NK-92 treated with Interleukin-12 subunit alpha and Interleukin-12 subunit beta, amount 100 ng/mL, for 24 hours (cell line): Measurements from ENCODE around the gene EPHB3.

Source experiments
- DNase-seq: peaks from one replicate; lab custom pipeline; 2025; lab: John Stamatoyannopoulos, UW

Gene EPHB3

DNA sequence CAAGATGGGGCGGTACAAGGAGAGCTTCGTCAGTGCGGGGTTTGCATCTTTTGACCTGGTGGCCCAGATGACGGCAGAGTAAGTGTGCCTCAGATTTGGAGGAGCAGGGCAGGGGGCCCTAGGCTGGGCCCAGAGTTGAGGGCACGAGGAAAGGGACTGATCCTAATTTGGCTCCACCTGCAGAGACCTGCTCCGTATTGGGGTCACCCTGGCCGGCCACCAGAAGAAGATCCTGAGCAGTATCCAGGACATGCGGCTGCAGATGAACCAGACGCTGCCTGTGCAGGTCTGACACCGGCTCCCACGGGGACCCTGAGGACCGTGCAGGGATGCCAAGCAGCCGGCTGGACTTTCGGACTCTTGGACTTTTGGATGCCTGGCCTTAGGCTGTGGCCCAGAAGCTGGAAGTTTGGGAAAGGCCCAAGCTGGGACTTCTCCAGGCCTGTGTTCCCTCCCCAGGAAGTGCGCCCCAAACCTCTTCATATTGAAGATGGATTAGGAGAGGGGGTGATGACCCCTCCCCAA lies 19.8 kb downstream of the EPHB3 start:
- DNase-seq = no peak

DNA sequence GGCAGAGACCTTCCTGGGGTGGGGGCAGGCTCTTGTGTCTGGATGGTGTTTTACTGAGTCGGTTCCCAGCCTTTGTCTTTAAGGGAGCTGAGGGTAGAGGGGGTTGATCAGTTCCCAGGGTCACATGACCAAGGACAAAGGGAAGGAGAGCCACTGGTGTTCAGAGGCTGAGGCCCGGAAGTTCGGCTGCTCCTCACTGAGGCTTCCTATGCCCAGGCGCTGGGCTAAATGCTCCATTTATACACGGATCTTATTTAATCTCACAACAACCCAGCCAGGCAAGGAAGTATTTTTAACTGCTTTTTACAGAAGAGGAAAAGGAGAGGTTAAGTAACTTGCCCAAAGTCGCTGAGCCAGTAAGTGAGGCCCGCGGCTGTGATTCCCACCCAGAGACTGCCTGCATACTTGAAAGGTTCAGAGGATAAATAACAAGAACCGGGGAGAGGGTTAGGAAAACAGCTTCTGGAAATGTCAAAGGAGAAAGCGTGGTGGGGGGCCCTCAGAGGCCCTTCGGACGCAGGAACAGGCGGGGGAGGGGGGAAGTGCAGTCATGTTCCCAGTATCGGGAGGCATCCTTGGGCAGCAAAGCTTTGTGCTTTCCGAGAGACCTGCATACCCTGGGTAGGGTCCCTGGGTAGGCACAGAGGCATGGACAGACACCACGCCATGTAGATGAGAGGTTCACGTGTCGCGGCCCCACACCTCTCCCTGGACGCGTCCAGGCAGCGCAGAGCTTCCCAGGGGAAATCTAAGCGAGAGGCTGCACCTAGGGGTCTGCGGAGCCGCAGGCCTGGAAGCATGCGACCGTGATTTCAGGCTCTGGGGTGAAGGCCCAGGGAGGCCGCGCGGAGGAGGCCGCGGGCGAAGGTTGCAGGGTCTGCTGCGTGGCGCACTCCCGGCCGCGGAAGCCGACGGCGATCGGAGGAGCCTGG lies 21.3 kb downstream of the EPHB3 start:
- DNase-seq = no peak

DNA sequence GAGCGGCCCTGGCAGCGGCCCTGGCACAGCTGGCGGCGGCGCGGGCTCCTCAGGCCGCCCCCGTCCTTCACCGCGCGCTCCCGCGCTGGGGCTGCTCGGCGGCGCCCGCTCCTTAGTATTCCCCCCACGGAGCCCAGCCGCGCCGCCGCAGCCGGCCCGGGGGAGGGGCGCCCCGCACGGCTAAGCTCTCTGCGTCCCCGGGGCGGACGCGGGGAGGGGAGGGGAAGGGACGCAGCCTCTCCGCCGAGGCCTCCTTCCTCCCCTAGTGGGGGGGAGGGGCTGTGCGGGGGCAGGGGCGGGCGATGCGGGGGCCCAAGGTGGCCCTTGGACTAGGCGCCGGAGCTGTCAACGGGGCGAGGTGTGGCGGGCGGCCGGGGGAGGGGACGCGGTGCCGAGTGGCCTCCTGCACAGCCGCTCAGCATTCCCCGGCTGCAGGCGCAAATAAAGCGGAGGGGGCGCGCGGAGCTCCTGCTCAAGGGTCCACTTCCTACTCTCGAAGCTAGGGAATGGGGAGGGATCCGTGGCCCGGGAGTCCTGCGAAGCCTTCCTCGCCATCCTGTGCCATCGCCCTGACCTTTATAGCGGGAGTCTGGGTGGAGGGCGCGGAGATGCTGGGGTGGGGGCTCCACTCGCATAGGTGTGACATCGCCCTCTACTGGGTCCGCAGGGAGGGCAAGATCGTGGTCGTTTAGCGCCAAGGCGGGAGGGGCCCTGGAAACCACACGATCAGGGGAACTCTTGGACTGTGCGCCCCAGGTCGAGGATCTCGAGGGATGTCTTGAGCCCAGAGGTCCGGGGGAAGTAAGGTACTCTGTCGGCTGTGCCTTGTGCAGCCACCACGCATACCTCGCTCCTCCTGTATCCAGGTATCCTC lies 22.2 kb downstream of the EPHB3 start:
- no peak for DNase-seq

DNA sequence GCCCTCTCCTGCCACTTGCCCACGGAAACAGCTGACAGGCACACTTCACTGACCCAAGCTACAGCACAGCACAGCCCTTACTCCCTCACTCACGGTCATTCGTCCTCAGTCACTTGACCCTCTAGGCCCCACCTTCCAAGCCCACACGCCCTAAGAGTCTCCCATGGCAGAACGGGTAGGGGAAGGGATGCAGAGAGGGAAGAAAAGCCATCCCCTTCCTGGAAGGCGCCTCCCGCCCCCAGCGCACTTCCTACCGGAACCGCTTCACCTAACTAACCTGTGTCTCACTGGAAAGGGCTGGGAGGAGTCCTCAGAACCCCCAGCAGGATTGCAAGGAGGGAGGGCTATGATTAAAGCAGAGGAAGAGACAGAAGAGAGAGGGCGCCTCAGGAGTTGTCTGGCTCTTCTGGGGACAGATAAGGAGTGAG lies 22.9 kb downstream of the EPHB3 start:
- DNase-seq = no peak

DNA sequence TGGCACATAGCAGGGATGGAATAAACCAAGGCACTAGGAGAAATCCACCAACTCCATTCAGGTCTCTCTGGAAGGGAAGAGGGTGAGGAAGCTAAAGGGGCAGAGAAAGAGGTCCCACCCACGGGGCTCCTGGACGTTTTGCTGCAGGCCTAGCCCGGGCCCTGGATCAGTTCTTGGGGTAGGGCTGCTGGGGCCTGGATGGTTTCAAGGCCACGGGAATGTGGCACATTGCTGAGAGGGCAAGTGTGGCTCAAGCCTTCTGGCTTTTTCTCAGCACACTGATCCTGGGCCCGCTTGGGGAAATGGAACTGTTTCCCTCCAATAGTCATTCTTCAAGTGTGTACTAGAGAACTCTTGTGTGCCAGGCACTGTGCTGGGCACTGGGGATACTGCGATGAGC lies 24.0 kb downstream of the EPHB3 start:
- no peak for DNase-seq

DNA sequence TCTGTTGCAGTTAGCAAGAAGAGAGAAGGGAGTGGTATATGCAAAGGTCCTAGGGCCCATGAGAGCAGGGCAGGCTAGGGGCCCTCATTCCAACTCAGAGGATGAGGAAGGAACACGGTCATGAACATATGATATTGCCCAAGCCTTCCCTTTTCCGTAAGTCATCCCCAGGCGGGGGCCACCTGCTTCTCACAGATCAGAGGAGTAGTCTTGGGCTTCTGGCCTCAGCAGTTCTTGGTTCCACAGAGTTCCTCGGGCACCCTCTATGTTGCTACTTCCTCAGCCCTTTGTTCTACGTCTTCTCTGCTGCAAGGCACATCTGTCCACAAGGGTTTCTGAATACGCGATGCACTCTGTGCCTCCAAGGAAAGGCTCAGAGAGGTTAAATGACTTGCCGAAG lies 25.3 kb downstream of the EPHB3 start:
- no peak for DNase-seq

DNA sequence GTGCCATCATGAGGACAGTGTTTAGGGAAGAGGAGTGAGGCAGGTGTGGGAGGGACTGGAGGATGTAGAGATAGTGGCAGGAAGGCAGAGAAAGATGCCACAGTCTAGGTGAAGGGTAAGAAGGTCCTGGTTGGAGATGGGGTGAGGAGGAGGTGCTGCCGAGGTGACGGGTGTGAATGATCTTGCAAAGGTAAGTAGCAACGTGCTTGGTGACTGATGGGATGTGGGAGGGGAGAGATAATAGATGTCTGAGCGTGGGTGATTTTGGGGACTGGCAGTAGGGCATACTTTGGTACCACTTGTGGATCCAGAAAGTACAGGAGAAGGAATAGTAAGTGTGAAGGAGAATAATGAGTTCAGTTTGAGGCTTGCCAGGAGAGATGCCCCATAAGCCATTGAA lies 27.2 kb downstream of the EPHB3 start:
- no peak for DNase-seq

DNA sequence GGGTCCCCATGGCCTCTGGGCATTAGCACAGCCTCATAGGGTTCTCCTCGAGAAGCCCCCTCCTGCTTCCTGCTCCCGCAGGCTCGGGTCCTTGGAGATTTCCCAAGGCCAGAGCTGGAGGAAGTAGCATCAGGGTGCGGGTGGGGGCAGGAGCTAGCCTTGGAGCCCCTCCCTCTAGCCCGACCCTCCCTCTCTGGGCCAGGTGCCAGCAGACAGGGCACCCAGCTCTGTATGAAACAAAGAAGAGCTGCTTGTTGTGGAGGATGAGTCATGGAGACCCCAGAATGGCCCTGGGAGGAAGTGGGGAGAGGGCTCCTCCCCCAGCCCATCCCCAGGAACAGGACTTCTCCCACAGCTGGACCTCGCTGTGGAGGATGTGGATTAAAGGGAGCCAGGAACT lies 29.2 kb downstream of the EPHB3 start:
- DNase-seq = no peak

DNA sequence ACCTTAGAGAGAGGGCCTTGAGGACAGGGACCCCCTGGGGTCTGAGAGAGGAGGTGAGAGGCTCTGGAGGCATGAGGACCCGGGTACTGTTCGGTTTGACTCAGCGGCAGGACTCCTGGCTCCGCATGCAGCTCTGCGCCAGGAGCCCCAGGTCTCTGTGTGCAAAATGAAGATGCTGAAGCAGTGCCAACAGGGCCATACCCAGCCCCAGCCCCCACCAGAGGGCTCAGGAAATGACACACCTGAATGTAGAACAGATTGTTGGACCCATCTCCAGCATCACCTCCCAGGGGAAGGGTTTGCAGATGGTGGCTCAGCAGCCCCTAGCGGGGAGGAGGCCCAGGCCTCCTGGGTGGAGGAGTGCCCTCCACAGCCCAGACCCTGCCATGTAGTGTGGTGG lies 30.2 kb downstream of the EPHB3 start:
- no peak for DNase-seq

DNA sequence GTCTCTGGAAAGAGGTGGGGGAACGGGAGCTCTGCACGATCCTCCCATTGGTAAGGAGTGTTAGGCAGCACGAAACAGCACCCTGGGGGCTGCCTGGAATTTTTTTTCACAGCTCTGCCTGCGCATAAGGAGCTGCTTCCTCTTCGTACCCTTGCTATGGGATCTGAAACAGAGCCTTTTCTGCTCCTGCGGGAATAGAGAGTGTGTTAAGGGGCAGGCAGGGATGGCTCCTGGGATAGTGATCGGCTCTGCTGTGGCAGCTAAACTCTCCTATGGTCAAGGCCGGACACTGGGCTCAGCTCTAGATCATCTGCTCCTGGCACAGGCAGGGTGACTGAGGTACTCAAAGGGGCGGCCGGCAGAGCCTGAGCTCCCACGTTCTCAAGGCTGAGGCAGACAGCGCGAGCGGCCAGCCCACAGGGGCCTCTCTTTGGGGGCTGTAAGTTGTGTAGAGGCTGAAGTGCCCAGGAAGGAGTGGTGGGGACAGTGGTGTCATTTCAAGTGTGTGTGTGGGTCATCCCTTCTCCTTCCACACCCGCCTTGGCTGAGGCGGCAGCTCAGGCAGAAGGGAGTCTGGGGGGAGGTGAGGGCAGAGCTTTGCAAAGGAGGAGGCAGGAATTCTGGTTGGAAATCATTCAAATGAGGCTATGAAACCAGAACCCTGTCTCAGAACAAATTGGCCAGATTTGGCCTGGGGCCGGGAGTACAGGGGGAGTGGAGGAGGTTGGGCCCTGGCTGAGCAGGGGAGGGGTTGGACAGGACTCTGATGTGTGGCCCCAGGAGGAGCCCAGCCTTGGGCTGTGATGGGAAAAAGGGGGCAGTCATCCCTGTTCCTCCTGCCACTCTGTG lies 31.0 kb downstream of the EPHB3 start:
- DNase-seq = no peak

DNA sequence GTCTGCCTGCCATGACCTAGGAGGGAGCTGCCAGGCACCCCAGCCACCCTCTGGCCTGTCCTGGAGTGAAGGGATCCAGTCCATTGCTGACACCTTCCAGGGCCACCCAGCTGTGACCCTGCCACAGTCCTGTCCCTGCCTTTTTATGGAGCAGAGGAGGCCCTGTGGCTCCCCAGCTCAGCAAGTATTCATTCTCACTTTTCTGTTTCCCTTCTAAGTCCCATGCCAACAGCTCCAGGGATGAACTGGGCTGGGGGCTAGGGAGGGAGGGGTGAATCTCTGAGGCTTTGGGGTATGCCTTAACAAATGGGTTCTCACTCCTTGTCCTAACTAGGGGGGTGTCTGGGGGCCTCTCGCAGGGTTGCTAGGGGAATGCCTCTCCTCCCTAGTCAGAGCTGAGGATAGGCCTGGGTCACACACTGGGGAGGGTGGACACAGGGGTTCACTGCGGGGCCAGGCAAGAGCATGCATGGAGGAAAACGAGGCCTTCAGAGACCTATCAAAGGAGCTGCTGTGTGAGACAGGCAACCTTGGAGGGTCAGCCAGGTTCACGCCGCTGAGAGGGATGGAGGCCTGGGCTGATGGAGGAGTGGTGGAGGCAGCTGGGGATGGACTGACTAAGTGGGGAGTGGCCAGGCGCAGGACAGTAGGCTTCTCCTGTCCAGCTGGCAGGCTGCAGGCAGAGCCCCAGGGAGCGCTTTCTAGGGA lies 31.8 kb downstream of the EPHB3 start:
- no peak for DNase-seq

DNA sequence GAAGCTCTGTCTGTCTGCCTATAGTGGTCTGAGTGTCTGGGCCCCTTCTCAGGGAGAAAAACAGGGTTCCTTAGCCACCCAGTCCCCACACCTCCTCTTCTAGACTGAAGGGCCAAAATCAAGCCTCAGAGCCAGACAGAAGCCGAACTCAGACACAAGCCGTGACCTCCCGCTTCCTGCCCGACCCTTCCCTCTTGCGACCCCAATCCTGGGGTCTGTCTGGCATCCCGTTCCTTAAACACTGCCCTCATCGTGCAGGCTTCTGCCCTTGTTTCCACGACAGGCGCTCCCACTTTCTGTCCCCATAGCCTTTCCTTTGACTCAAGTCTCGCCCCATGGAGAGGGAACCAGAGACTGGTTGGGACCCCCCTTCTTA lies 32.3 kb downstream of the EPHB3 start:
- DNase-seq = no peak

DNA sequence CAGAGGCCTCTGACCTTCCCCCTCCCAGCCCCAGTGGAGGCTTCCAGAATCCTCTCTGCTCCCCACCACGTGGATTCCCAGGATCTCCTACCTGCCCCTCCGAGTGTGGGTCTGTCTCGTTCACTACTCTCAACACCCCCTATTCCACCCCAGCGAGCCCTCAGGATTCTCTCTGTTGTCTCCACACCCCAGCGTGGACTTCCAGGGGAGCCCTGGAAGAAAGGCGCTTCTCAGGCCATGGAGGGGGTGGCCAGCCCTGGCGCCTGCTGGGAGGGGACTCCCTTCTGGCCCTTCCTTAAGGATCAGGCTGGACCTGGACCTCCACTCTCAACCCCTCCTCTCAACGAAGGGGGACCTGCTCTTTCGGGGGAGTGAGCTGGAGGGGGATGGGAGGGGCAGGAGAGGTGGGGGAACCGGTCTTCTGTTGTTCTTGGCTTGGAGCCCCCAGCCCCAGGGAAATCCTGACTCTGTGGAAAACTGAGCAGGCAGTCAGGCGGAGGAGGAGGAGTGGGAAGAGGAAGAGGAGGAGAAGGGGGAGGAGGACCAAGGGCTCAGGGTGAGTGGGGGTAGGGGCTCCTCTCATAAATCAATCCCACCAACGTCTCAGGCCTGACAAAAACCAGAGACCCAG lies 32.9 kb downstream of the EPHB3 start:
- no peak for DNase-seq

DNA sequence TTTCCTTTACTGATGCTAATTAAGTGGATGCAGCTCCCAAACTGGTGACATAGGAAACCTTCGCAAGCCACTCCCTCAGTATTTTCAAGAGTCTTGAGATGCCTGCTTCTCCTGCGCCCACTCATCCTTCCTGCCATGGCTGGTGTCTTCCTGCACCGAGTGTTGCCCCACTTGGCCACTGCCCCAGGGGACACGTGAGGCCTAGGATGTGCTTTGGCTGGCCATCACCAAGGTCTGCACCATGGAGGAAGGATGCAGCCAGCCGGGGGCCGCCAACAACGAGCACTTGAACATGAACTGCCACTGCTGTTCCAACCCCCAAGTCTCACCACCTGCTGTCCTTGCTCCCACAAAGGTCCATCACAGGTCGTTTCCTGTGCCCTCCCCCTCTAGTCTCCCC lies 34.1 kb downstream of the EPHB3 start:
- DNase-seq = no peak

DNA sequence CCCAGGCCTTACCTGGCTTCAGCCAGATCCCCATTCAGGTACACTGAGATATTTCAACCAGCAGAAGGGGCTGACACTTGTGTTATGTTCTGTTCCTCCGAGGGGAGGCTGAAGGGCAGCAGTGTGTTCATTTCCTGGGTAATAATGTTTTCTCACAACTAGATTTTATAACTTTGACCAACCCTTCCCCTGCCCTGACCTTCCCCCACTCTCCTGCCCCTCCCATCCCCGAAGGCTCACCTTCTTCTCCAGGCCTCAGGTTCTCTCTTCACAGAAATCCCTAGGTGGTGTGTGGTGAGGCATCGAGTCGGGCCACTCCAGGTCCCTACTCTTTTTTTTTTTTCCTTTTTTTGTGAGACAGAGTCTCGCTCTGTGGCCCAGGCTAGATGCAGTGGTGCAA lies 34.6 kb downstream of the EPHB3 start:
- DNase-seq = no peak

DNA sequence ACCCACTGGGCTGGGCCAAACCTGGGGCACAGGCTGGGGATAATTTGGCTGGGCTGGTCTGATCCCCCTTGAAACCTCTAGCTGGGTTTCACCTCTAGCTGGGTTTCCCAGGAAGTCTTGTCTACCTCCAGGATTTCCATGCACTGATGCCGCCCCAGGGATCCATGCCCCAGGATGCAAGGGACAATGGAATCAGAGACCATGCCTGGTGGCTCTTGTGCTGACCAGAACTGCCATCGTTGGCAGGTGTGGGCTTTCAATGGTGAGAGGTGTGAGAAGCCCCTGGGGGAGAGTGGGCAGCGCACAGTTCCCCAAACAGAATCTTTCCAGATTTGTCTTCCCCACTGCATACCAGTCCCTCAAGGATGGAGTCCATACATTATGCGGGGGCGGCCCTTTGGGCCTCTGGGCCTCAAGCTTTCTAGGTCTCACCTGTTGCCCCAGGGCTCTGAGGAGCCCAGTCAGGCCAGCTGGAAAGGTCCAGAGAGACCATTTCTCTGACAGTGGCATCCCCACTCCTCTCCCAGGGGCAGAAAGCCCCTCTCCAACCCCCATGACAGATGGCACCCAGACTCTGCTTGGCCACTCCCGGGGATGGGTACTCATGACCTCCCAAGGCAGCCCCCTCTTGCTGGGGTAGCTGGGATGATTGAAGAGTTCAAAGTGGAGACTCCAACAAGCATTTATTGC lies 35.4 kb downstream of the EPHB3 start:
- no peak for DNase-seq

DNA sequence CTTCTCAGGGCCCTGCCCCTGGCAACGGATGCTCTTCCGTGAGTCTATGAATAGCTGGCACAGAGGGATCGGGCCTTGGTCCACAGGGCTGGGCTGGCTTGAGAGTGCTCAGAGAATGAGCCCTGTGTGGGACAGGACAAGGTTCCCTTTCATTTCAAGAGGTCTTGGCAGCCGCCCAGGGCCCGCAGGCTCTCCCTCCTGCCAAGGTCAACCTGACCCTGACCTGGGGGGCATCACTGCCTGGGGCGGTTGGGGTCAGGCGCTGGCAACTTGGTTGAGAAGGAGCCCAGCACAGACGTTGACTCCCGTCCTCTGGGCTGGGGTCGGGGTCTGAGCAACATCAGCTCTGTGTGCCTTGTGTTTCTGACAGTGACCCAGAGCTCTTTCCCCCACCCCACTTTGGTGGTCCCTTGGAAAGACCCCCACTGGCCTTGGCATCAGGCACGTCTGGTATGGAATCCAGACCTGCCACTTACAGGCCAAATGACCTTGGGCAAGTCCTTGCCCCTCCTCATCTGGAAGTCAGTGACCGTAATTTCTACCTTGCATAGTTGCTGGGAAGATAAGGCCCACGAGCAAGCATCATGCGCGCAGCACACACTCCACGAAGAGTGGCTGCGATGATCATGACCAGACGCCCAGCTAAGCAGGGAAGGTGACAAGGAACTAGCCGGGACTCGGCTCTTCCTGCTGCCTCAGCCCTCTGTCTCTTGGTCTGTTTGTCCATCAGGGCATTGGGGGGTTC lies 36.4 kb downstream of the EPHB3 start:
- no peak for DNase-seq

DNA sequence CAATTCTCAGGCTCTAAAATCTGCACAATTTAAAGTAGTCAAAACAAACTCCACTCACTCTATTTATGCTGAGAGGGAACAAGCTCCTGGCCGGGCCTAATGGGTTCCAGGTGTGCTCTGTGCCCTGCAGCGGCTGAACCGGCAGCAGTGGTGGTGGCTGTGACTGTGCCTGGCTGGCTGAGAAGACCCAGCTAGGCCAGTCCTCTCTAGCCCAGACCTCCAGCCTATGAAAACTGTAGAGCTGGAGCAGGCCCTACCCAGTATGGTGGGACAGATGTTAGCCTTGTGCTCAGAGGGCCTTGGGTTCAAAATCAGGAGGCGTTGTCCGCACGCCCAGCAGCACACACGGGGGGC lies 37.0 kb downstream of the EPHB3 start:
- DNase-seq = no peak

DNA sequence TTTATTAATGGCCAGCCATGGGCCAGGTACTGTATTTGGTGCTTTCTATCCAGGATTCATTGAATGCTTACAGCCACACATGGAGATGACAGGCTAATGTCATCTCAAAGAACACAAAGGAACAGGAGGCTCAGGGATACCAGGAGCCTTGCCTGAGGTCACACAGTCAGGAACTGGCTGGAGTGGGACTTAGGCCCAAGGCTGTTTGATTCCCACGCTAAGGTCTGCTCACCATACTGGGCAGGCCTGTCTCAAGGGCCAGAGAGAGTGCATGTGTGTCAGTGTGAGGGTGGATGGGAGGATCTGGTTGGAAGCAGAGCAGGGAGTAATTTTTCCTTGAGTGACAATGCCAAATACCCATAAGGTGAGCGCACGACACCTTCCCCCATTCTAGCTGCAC lies 37.6 kb downstream of the EPHB3 start:
- no peak for DNase-seq
